ENCODE results near the gene TAS2R16.

Gene TAS2R16, protein sequence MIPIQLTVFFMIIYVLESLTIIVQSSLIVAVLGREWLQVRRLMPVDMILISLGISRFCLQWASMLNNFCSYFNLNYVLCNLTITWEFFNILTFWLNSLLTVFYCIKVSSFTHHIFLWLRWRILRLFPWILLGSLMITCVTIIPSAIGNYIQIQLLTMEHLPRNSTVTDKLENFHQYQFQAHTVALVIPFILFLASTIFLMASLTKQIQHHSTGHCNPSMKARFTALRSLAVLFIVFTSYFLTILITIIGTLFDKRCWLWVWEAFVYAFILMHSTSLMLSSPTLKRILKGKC

GRCh38 chr7:122995600-122995999, at the start of gene TAS2R16:
TSS of gene TAS2R16 (minus strand) at chr7:122995700. CDS start at chr7:122995634, 66 bp downstream.
- DNase-seq (ENCODE audit: low spot score), result no peak

- DNase-seq (ENCODE audit: low spot score), result no peak
Observed at GRCh38 chr7:123043642-123044041, 48.1 kb upstream of the TAS2R16 start.

DNA sequence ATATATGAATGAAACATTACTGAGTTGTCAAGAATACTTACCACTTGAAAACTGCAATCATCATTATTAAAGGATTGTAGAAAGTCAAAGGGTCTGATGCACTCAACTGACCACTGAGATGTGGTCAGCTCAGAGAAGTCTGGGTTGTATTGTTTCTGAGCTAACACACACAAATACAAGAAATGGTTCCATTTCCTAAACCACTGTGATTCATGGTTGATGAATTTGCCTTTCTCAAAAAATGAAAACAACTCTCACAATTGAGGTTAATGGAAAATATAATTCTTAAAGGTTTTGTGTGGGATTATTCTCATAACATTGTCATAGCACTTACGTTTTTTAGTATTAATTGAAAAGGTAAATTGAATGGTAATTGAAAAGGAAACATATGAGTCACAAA, 45.6 kb upstream of the TAS2R16 start:
- DNase-seq (ENCODE audit: low spot score), result no peak

GRCh38 chr7:123039269-123039668, 43.8 kb upstream of the TAS2R16 start:
- DNase-seq (ENCODE audit: low spot score), result no peak

DNA sequence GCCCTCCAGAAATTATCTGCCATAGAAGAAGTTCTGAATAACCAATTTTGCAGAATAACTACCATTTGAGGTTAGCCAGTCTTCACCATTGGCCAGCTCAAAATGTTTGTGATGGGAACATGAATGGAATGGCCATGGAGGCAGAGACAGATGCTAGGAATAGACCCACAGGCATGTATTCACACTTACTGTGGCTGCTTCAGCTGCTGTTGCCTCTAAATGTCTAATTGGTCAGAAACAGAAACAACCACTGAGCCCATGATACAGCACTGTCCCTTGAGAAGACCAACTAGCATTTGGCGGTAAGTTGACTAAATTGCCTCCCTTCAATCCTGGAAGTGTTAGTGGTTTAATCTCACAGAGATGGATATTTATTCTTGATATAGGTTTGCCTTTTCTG, 38.6 kb upstream of the TAS2R16 start:
- DNase-seq (ENCODE audit: low spot score), result no peak

DNA sequence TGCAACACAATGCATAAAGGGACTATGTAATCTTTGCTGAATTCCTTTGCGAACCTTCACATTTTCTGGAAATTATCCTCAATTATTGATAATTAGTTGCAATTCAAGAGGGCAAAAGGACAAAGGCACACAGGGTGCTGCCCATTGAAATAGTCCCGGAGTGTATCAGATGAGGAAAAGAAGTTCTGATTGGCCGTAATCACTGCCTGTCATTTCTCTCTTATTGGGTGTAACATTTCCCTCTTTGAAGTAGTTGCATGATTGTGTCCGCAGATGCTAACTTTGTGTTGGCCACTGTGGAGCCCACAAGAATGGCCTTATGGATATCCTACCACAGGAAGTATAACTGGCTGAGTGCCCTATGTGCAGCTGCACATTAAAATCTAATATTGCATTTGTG, 35.1 kb upstream of the TAS2R16 start:
- DNase-seq (ENCODE audit: low spot score), result no peak

DNA sequence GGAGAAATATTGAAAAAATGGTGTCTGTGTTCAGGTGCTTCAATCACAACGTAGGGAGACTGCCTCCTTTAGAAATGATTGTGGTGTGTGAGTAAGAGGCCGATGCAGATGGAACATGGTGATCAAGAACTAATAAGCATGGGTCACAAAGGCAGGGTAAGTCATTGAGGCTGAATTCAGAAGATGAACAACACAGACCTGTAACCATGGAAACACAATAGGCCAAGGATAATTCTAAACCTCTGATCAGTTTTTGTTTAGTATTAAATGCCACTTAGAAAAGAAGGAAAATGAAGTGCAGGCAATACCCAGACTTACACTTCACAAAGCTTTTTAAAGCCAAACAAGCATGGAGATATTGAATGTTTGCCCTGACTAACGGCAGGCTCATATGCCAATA, 32.8 kb upstream of the TAS2R16 start:
- no peak for DNase-seq (ENCODE audit: low spot score)

GRCh38 chr7:123026251-123026650, 30.8 kb upstream of the TAS2R16 start:
- no peak for DNase-seq (ENCODE audit: low spot score)

DNA sequence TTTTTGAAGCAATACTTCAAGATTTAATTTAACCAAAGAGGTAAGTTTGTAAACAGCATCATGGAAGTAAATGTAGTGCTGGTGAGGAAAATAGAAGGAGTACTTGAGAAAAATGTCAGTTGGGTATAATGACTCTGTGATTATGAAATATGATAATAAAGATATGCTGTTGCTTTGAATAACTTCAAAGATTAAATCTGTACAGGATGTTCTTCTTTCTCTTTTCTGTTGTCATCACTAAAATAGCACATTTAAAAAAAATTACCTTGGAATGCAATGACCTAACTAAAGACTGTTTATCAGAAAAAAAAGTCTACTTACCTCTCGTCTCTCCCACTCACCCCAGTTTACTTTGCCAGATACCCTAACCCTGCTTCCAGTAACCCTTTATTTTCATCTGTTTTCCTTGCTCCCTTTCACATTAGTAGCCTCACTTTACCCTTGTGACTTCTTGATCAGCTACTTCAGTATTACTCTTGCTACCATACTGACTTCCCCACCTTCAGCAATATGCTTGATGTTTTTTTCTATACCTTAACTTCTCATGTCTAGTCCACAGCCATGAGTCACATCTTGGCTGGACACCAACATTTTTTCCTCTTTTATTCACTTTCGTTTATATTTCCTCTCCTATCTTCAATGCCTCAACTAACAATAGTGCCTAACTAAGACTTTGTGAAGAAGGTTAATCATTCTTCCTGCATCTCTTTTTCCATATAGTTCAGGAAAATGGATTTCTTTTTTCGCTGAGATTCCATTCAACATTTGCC, 29.7 kb upstream of the TAS2R16 start:
- no peak for DNase-seq (ENCODE audit: low spot score)

DNA sequence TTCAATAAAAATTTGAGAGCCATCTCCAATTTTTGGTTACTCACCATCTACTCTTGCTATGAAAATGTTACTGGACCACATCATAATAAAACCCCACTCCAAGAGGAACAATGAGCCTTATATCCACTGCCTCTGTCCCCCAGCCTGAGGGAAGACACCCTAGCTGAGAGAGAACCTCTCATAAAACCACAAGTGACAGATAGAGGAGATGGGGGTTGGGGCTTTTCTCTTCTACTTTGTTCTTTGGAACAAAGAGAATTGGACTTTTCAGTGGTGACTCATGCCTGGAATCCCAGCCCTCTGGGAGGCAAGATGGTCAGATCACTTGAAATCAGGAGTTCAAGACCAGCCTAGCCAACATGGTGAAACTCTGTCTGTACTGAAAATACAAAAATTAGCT, 27.6 kb upstream of the TAS2R16 start:
- no peak for DNase-seq (ENCODE audit: low spot score)

DNA sequence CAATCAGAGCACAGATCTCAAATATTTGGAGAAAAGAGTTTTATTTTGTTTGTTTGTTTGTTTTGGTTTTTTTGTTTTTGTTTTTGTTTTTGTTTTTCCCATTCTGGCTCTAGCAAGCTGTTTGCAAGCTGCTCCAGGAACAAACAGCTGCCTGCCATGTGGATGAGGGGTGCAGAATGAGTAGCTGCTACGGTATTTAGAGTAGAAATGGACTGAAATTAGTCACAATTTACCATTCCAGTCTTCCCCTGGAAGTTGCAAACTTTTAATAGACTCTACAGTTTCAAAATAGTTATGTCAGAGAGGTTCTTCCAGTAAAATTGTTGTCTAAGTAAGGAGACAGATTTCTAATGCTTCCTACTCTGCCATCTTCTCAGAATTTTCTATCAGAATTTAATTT, 27.1 kb upstream of the TAS2R16 start:
- DNase-seq (ENCODE audit: low spot score), result no peak

DNA sequence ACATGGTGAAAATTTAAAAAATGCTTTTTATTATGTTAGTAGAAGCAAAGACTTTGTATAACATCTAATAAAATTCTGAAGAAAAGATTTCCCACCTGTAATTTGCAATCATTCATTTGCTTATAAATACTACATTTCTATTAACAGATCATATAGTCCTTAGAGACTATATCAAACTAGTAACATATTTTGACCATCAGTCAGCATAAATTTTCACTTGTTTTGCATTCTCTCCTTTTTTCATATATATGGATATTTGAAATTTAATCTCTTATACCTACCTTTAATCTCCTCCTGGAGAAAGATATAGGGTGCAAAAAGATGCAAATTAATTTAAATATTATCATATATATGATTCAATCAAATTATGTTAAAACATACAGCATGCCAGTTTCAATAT, 16.9 kb upstream of the TAS2R16 start:
- no peak for DNase-seq (ENCODE audit: low spot score)

- DNase-seq (ENCODE audit: low spot score), result no peak
Observed at GRCh38 chr7:123011766-123012369, 16.4 kb upstream of the TAS2R16 start.

- DNase-seq (ENCODE audit: low spot score), result no peak
Observed at GRCh38 chr7:123004931-123005330, 9.4 kb upstream of the TAS2R16 start.

DNA sequence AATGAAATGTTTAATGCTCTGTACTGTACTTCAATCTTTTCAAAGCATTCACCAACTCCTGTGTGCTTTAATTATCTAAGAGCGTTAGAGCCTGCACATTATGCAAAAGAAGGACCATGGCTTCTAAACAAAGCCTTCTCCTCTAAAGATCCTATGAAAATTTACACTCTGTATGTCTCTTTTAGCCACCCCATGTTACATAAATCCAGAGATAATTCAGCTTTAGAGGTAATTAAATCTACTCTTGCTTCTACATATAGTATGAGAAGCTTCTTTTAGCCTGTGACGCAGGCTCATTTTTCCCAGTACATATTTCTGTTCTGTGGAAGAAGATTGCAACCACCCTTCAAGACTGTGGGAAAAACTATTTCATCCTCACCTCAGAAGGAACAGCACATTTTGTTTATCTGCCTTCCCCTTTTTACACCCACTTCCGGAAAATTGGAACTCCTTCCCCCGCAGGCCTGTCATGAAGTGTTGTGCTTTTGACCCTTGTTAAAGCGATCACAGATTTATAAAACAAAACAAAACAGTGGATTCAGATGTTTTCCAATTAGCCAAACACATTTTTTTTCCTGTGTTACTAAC, 8.1 kb upstream of the TAS2R16 start:
- DNase-seq (ENCODE audit: low spot score), result no peak

- DNase-seq (ENCODE audit: low spot score), result no peak
Observed at GRCh38 chr7:122989577-122989976, 5.9 kb downstream of the TAS2R16 start.

DNA sequence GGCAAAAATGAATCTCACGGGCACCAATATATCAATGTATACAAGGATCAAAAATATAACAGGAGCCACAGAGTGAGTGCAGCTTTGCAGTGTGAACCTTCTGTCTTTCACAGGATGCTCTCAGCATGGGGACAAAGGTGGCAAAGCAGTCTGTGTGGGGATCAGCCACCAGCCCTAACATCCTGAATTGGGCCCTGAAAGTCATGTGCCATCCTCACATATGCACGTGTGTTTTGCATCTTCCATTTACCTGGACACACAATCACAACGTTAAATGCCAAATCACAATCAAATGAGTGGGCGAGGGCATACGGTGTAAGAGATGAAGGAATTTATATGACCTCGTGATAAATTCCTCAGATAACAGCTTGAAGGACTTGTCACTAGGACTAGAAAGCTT, 6.5 kb downstream of the TAS2R16 start:
- DNase-seq (ENCODE audit: low spot score), result no peak

GRCh38 chr7:122988333-122988732, 7.2 kb downstream of the TAS2R16 start:
- no peak for DNase-seq (ENCODE audit: low spot score)

DNA sequence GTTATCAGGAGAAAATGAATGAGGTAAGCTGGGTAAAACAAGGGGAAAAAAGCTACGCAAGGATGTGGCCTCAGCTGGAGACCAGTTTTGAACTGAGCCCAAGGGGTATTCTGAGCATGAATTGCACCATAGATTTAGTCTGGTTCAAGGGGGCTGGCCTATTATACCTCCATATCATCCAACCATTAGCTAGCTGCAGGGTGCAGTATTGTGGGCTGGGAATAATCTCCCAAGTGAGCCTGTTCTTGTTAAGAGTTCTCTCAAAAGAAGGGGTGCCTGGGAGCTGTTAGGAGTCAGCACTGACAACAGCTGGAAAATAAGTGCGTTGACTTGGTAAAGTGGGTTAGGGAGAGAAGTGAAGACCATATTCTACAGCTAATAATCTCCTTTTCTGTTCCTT, 8.0 kb downstream of the TAS2R16 start:
- no peak for DNase-seq (ENCODE audit: low spot score)

GRCh38 chr7:122984021-122984420, 11.5 kb downstream of the TAS2R16 start:
- no peak for DNase-seq (ENCODE audit: low spot score)

GRCh38 chr7:122983261-122983660, 12.2 kb downstream of the TAS2R16 start:
- DNase-seq (ENCODE audit: low spot score), result no peak

DNA sequence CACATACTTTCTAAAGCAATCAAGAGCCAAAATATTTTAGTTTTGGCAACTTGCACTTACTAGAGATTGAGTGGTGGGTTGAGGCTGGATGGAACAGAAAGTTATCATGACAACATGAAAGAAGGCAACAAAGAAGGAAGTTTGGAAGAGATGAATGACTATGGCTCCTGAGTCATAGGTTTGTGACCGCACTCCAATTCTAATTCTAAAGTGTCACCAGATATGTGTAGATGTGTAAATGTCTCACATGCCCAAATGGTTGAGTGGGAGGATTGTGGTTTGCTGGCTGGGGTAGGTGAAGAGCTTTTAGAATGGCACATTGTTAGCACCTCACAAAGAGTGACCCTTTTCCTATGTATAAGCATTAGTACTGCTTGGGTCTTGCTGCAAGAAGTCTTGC, 20.2 kb downstream of the TAS2R16 start:
- DNase-seq (ENCODE audit: low spot score), result no peak

DNA sequence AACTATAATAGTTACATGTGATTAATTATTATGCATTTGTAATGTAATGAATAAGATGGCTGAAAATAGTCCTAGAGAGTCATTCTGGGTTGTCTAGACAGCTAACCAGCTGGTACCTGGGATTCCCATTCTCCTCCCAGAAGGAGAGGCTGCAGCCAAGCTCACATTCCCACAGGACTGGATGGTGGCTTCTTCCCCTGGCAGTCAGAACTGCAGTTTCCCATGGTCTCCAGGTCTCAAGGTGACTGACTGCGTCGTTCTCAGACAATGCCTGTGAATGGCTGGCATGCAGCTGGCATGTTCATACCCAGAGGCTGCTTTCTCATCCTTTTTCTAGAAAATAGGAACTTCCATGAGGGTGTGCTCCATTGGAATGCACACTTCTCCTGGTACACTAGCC, 21.3 kb downstream of the TAS2R16 start:
- DNase-seq (ENCODE audit: low spot score), result no peak
